ENCODE measurements around the gene PPTC7. TPM values are rescaled to one million over a fixed set of nuclear protein-coding genes. Genes with fewer than 3 reads are reported as not detected.

PPTC7 gene
- total and polyA plus RNA-seq, 2 of the 13 experiments (the other 11 are each of a cell fraction or from before 2014, with no cell fraction given): 4.8 to 12.3 TPM

- Histone ChIP-seq H3K27ac (ENCODE audit: extremely low read length, insufficient read depth, low read length) (no peak overlapping the region), H3K4me3 (replicated peaks in 1 of 3; ENCODE audit: insufficient read depth in 1 of 3, low read depth in 2 of 3, low read length in 3 of 3) (no peak overlapping the region), H3K9me3 (ENCODE audit: low read length) (no peaks in the 10 kb centered on the region), H3K4me2 (ENCODE audit: low read depth, low read length) (peak overlapping the region; percentile 8; the same call in 1 of the 2 replicates), H3K27me3 (ENCODE audit: control insufficient read depth in 1 of 2, insufficient read depth in 2 of 2, low read length in 2 of 2) (no peaks in the 10 kb centered on the region; a peak in 1 of 5 replicates), H3K36me3 (replicated peaks in 1 of 2; ENCODE audit: control insufficient read depth in 1 of 2, insufficient read depth in 2 of 2, low read length in 2 of 2) (no peaks in the 10 kb centered on the region; a peak in 1 of 5 replicates), H3K9ac (ENCODE audit: insufficient read depth, low read depth, low read length) (no peak overlapping the region), H3K4me1 (ENCODE audit: insufficient read depth, low read length) (peaks cover 81% of the 10 kb centered on the region), H3K79me2 (ENCODE audit: insufficient read depth, low read length) (peaks cover 83% of the 10 kb centered on the region), H2AFZ (ENCODE audit: low read length) (no peak overlapping the region), H4K20me1 (ENCODE audit: insufficient read depth, low read length) (peaks cover 30% of the 10 kb centered on the region)
- no peak for ATAC-seq
- DNase-seq (ENCODE audit: low spot score): no peak
- FAIRE-seq: no peak
- 82% methylated on average over 13 of the region's 13 CpGs for WGBS (ENCODE audit: low lambda C conversion rate)
- POLR2A ChIA-PET: no interaction called here
- no TSS peak for BruUV-seq (replicated peaks)
- CTCF ChIA-PET (ENCODE audit: low intra/inter-chr PET ratio, low total read pairs): no interaction called here
- TF ChIP-seq RNF2 (conservative IDR thresholded peaks at IDR 0.05; ENCODE audit: low read depth) (no peak), ZNF326 (CRISPR knock-in tag; IDR thresholded peaks at IDR 0.05; ENCODE audit: borderline replicate concordance) (no peak)
- in situ Hi-C loops (cut with HindIII; ENCODE audit: extremely low pct_ligation_motif_present, low pct_unique_long_range_greater_than_20kb) (loop anchor here (25.0 kb wide), 1 partner anchor 467 kb away; the partner anchor contains the start of gene IFT81), intact Hi-C loops (cut with micrococcal nuclease; ENCODE audit: unreplicated experiment) (no loop called here)
Measured at GRCh38 chr12:110578694-110579534, 4.2 kb downstream of the PPTC7 start.

- FAIRE-seq (no peak), DNase-seq (ENCODE audit: low spot score) (no peak), ATAC-seq (no peak)
- H3K4me1 ChIP-seq (ENCODE audit: insufficient read depth, low read length): peaks cover 78% of the 10 kb centered on the region
- no peaks in the 10 kb centered on the region; a peak in 1 of 5 replicates for H3K36me3 ChIP-seq (replicated peaks in 1 of 2; ENCODE audit: control insufficient read depth in 1 of 2, insufficient read depth in 2 of 2, low read length in 2 of 2)
- peak overlapping the region; percentile 34 for H3K4me2 ChIP-seq (ENCODE audit: low read depth, low read length)
- TF ChIP-seq CENPX (CRISPR knock-in tag; IDR thresholded peaks at IDR 0.05) (no peak), PATZ1 (CRISPR knock-in tag; IDR thresholded peaks at IDR 0.05) (no peak)
- H4K20me1 ChIP-seq (ENCODE audit: insufficient read depth, low read length): peaks cover 30% of the 10 kb centered on the region
- ChIA-PET CTCF (ENCODE audit: low intra/inter-chr PET ratio, low total read pairs) (no interaction called here), POLR2A (no interaction called here)
- 65% methylated on average over 8 of the region's 8 CpGs for WGBS (ENCODE audit: low lambda C conversion rate)
- in situ Hi-C loops (cut with HindIII; ENCODE audit: extremely low pct_ligation_motif_present, low pct_unique_long_range_greater_than_20kb) (loop anchor here (25.0 kb wide), 1 partner anchor 466 kb away; the partner anchor contains the start of gene IFT81), intact Hi-C loops (cut with micrococcal nuclease; ENCODE audit: unreplicated experiment) (no loop called here)
- H3K9me3 ChIP-seq (ENCODE audit: low read length): no peaks in the 10 kb centered on the region
- H3K9ac ChIP-seq (ENCODE audit: insufficient read depth, low read depth, low read length): no peak overlapping the region
- H3K4me3 ChIP-seq (replicated peaks in 1 of 3; ENCODE audit: insufficient read depth in 1 of 3, low read depth in 2 of 3, low read length in 3 of 3): no peak overlapping the region; a peak in 1 of 6 replicates
- no TSS peak for BruUV-seq (replicated peaks)
- peaks cover 91% of the 10 kb centered on the region for H3K79me2 ChIP-seq (ENCODE audit: insufficient read depth, low read length)
- H3K27me3 ChIP-seq (ENCODE audit: control insufficient read depth in 1 of 2, insufficient read depth in 2 of 2, low read length in 2 of 2): no peaks in the 10 kb centered on the region; a peak in 1 of 5 replicates
- no peak overlapping the region for H2AFZ ChIP-seq (ENCODE audit: low read length)
- H3K27ac ChIP-seq (ENCODE audit: extremely low read length, insufficient read depth, low read length): peak overlapping the region; percentile 41
Measured at GRCh38 chr12:110577864-110578693, 5.0 kb downstream of the PPTC7 start.
